IMR-90 (cell line): ENCODE data around the gene CCDC120. TPM values are rescaled to one million over a fixed set of nuclear protein-coding genes. Genes with fewer than 3 reads are reported as not detected.

ENCODE experiments used
- ATAC-seq: fragments of 200-7000 bp; cut with Tn5 transposase; 2 replicates; pipeline ENCODE4 v1.9.1; 2020; ENCODE audit warnings: low read depth, mild to moderate bottlenecking, moderate library complexity
- BruUV-seq: library from RNA; stranded (reverse); fragments of 400-500 nt; replicated peaks from 2 replicates; lab custom pipeline; 2021; lab: Mats Ljungman, UMichigan
- CTCF ChIA-PET: fragments of 300-600 bp; formaldehyde crosslinking; extraction: SDS; loops from one replicate; lab custom pipeline; 2021; ENCODE audit warnings: antibody characterized with exemption; lab: Yijun Ruan, JAX
- POLR2A ChIA-PET: fragments of 300-600 bp; sonication (Branson Sonifier 250); formaldehyde crosslinking; loops from one replicate; lab custom pipeline; 2022; ENCODE audit warnings: antibody characterized with exemption; ENCODE audit not compliant: unreplicated experiment; lab: Charles Lee
- DNase-seq: peaks from one replicate; pipeline ENCODE4 v3.0.0; 2013
- H2AFZ ChIP-seq: replicated peaks from 2 replicates; pipeline ENCODE3; 2013; ENCODE audit warnings: low read length, mild to moderate bottlenecking; ENCODE audit not compliant: poor library complexity
- H2AK5ac ChIP-seq: 2 replicates; pipeline ENCODE4 v1.6.1; 2013; ENCODE audit warnings: low read depth, low read length, inconsistent platforms
- H2AK9ac ChIP-seq: replicated peaks from 2 replicates; pipeline ENCODE3; 2013; ENCODE audit warnings: mild to moderate bottlenecking, low read depth, low read length, moderate library complexity; ENCODE audit not compliant: poor library complexity
- H2BK120ac ChIP-seq: 2 replicates; pipeline ENCODE4 v1.6.1; 2013; ENCODE audit warnings: low read depth, low read length, inconsistent platforms
- H2BK15ac ChIP-seq: 3 replicates; pipeline ENCODE4 v1.6.1; 2013; ENCODE audit warnings: low read depth, low read length, inconsistent platforms
- H2BK20ac ChIP-seq: 2 replicates; pipeline ENCODE4 v1.6.1; 2013; ENCODE audit warnings: low read depth, mild to moderate bottlenecking, inconsistent platforms, low read length, moderate library complexity
- H2BK5ac ChIP-seq: 2 replicates; pipeline ENCODE4 v1.6.1; 2013; ENCODE audit warnings: mild to moderate bottlenecking, low read depth, low read length, inconsistent platforms; ENCODE audit not compliant: poor library complexity, severe bottlenecking
- H3K14ac ChIP-seq: replicated peaks from 2 replicates; pipeline ENCODE4 v1.6.1; 2013; ENCODE audit warnings: low read depth, low read length, inconsistent platforms
- H3K18ac ChIP-seq: 2 replicates; pipeline ENCODE4 v1.6.1; 2013; ENCODE audit warnings: low read depth, low read length, control low read depth
- H3K23ac ChIP-seq: 2 replicates; pipeline ENCODE4 v1.6.1; 2013; ENCODE audit warnings: low read depth, low read length, inconsistent platforms
- H3K27ac ChIP-seq: 2 replicates; pipeline ENCODE4 v1.5.1; 2013; ENCODE audit warnings: mild to moderate bottlenecking, control low read depth, low read length; ENCODE audit not compliant: insufficient read depth
- H3K27me3 ChIP-seq: 2 replicates; pipeline ENCODE4 v1.6.1; 2013; ENCODE audit warnings: low read length; ENCODE audit not compliant: control insufficient read depth, insufficient read depth
- H3K36me3 ChIP-seq: 2 replicates; pipeline ENCODE4 v1.6.1; 2013; ENCODE audit warnings: low read length, mixed read lengths; ENCODE audit not compliant: control insufficient read depth, insufficient read depth
- H3K4ac ChIP-seq: 2 replicates; pipeline ENCODE4 v1.6.1; 2013; ENCODE audit warnings: low read depth, low read length, inconsistent platforms
- H3K4me1 ChIP-seq: 2 replicates; pipeline ENCODE4 v1.6.1; 2013; ENCODE audit warnings: low read length, mixed read lengths; ENCODE audit not compliant: control insufficient read depth, insufficient read depth
- H3K4me2 ChIP-seq: 2 replicates; pipeline ENCODE4 v1.6.1; 2013; ENCODE audit warnings: low read depth, mild to moderate bottlenecking, control low read depth, low read length, moderate library complexity
- H3K4me3 ChIP-seq: 2 replicates; pipeline ENCODE4 v1.5.1; 2013; ENCODE audit warnings: low read depth, mild to moderate bottlenecking, control low read depth, low read length, moderate library complexity; ENCODE audit not compliant: insufficient read depth
- H3K56ac ChIP-seq: 2 replicates; pipeline ENCODE4 v1.6.1; 2013; ENCODE audit warnings: low read length, inconsistent platforms; ENCODE audit not compliant: insufficient read depth; ENCODE audit errors: extremely low read depth
- H3K79me1 ChIP-seq, 2 experiments: 2 replicates each; pipeline ENCODE4 v1.6.1; 2013; ENCODE audit warnings: low read length in 2 of 2, inconsistent platforms in 1 of 2, low read depth in 1 of 2
- H3K9ac ChIP-seq: 2 replicates; pipeline ENCODE4 v1.6.1; 2013; ENCODE audit warnings: low read depth, low read length, control low read depth
- H3K9me1 ChIP-seq: 2 replicates; pipeline ENCODE4 v1.6.1; 2013; ENCODE audit warnings: low read length, inconsistent platforms; ENCODE audit not compliant: insufficient read depth
- H3K9me3 ChIP-seq: 2 replicates; pipeline ENCODE4 v1.6.1; 2013; ENCODE audit warnings: low read length; ENCODE audit not compliant: control insufficient read depth, insufficient read depth
- H4K20me1 ChIP-seq: 2 replicates; pipeline ENCODE4 v1.6.1; 2013; ENCODE audit warnings: low read length, inconsistent platforms; ENCODE audit not compliant: insufficient read depth
- H4K5ac ChIP-seq: 2 replicates; pipeline ENCODE4 v1.6.1; 2013; ENCODE audit warnings: mild to moderate bottlenecking, low read depth, low read length, control low read depth
- H4K8ac ChIP-seq, 2 experiments: 2 replicates each; pipeline ENCODE4 v1.6.1; 2013; ENCODE audit warnings: low read depth in 2 of 2, low read length in 2 of 2, control low read depth in 1 of 2, inconsistent platforms in 1 of 2
- H4K91ac ChIP-seq: 2 replicates; pipeline ENCODE4 v1.6.1; 2013; ENCODE audit warnings: low read depth, low read length, inconsistent platforms; ENCODE audit not compliant: insufficient read depth
- BHLHE40 ChIP-seq: fragments of 150-350 bp; IDR thresholded peaks from 2 replicates; pipeline ENCODE4 v1.6.1; 2016; ENCODE audit warnings: mild to moderate bottlenecking, low read depth, low read length
- CEBPB ChIP-seq: IDR thresholded peaks from 2 replicates; pipeline ENCODE4 v1.6.1; 2012; ENCODE audit warnings: low read depth, low read length, improper control_type of control experiment
- CHD1 ChIP-seq: IDR thresholded peaks from 2 replicates; pipeline ENCODE4 v1.6.1; 2012; ENCODE audit warnings: low read depth, low read length, improper control_type of control experiment
- CTCF ChIP-seq: conservative IDR thresholded peaks from 2 replicates; pipeline ENCODE4 v1.5.1; 2012; ENCODE audit warnings: mild to moderate bottlenecking, low read depth, low read length, improper control_type of control experiment
- ELK1 ChIP-seq: fragments of 150-350 bp; IDR thresholded peaks from 2 replicates; pipeline ENCODE4 v1.6.1; 2016; ENCODE audit warnings: low read depth, mild to moderate bottlenecking, low read length, moderate library complexity, borderline replicate concordance
- FOS ChIP-seq: fragments of 150-350 bp; IDR thresholded peaks from 2 replicates; pipeline ENCODE4 v1.6.1; 2016; ENCODE audit warnings: low read depth, low read length
- MAFK ChIP-seq: IDR thresholded peaks from 2 replicates; pipeline ENCODE4 v1.6.1; 2012; ENCODE audit warnings: low read depth, low read length, improper control_type of control experiment
- MAZ ChIP-seq: IDR thresholded peaks from 2 replicates; pipeline ENCODE4 v1.6.1; 2012; ENCODE audit warnings: low read depth, mild to moderate bottlenecking, low read length, improper control_type of control experiment, moderate library complexity, borderline replicate concordance
- MXI1 ChIP-seq: IDR thresholded peaks from 2 replicates; pipeline ENCODE4 v1.6.1; 2012; ENCODE audit warnings: low read depth, mild to moderate bottlenecking, low read length, moderate library complexity, borderline replicate concordance
- NFE2L2 ChIP-seq: fragments of 150-350 bp; IDR thresholded peaks from 2 replicates; pipeline ENCODE4 v1.6.1; 2016; ENCODE audit warnings: low read depth, mild to moderate bottlenecking, low read length
- RAD21 ChIP-seq: IDR thresholded peaks from 2 replicates; pipeline ENCODE4 v1.6.1; 2012; ENCODE audit warnings: low read length, improper control_type of control experiment
- RCOR1 ChIP-seq: IDR thresholded peaks from 2 replicates; pipeline ENCODE4 v1.6.1; 2012; ENCODE audit warnings: mild to moderate bottlenecking, low read length, improper control_type of control experiment; ENCODE audit not compliant: insufficient replicate concordance
- SMC3 ChIP-seq: fragments of 150-350 bp; IDR thresholded peaks from 2 replicates; pipeline ENCODE4 v1.6.1; 2016; ENCODE audit warnings: low read depth, mild to moderate bottlenecking, antibody characterized with exemption, low read length, moderate library complexity
- USF2 ChIP-seq: fragments of 150-350 bp; IDR thresholded peaks from 2 replicates; pipeline ENCODE4 v1.6.1; 2017; ENCODE audit warnings: mild to moderate bottlenecking, antibody characterized with exemption, low read length, low read depth
- WGBS, 2 experiments: methylation state at CpG; one replicate each; pipeline versions ENCODE4 v1.1.5 to v1.1.7; 2013; ENCODE audit warnings: missing lambda C conversion rate in 2 of 2; ENCODE audit not compliant: insufficient read length in 1 of 2; ENCODE audit errors: extremely low coverage in 2 of 2; 5-methylcytosine and 5-hydroxymethylcytosine counted together
- dilution Hi-C: fragments of 300-500 bp; cut with HindIII; formaldehyde crosslinking; loops from one replicate; pipeline ENCODE4 v1.14.3; 2018; ENCODE audit warnings: low sequenced_read_pairs; ENCODE audit not compliant: unreplicated experiment
- in situ Hi-C: fragments of 300-500 bp; cut with MboI; formaldehyde crosslinking; loops from 3 replicates; pipeline ENCODE4 v1.14.3; 2019; ENCODE audit warnings: low sequenced_read_pairs, inconsistent platforms, mixed read lengths
- intact Hi-C: fragments of 100-400 bp; cut with micrococcal nuclease; formaldehyde crosslinking; loops from 2 replicates; pipeline ENCODE4 v1.10.0; 2022
- polyA plus RNA-seq, 3 experiments: library from polyadenylated mRNA; depleted of rRNA; stranded (reverse); fragments of >200 nt; gene quantifications; 2 replicates each; pipeline ENCODE4 v1.2.3, GENCODE V29; 2012; ENCODE audit warnings: low replicate concordance in 1 of 3
- total RNA-seq: library from RNA; depleted of rRNA; stranded (reverse); fragments of >200 nt; gene quantifications from 2 replicates; pipeline ENCODE4 v1.2.3, GENCODE V29; 2012

The CCDC120 gene
- total and polyA plus RNA-seq, 2 of the 4 experiments (the other 2 are of a cell fraction), result 0.18 to 2.0 TPM

- no peaks in the 10 kb centered on the region for H3K27me3 ChIP-seq
- no peak overlapping the region; the same call in 2 of the 3 replicates for H2BK15ac ChIP-seq
- H3K9ac ChIP-seq, result no peak overlapping the region
- peaks cover 5 to 44% of the 10 kb centered on the region in 2 experiments for H3K79me1 ChIP-seq
- ATAC-seq (no peak), DNase-seq (peak; percentile 81)
- H2AK5ac ChIP-seq, result peak overlapping the region; percentile 34
- H3K4me2 ChIP-seq, result peak overlapping the region; percentile 19; the same call in 1 of the 2 replicates
- H3K56ac ChIP-seq, result no peak overlapping the region
- peak overlapping the region; percentile 99 for H3K4ac ChIP-seq
- no peak overlapping the region for H3K23ac ChIP-seq
- peak overlapping the region; percentile 67; the same call in 1 of the 2 replicates for H4K5ac ChIP-seq
- H3K14ac ChIP-seq, result no peak overlapping the region
- 73% methylated on average over 3 of the region's 15 CpGs; no CpG with 5 or more reads in 1 of the 2 experiments for whole genome bisulfite sequencing, 2 experiments
- POLR2A ChIA-PET, result no interaction called here
- peaks cover 17% of the 10 kb centered on the region for H3K4me1 ChIP-seq
- H3K27ac ChIP-seq, result peak overlapping the region; percentile 99
- CTCF ChIA-PET, result no interaction called here
- in situ Hi-C loops (no loop called here), intact Hi-C loops (no loop called here), dilution Hi-C loops (no loop called here)
- no peaks in the 10 kb centered on the region for H3K9me3 ChIP-seq
- TF ChIP-seq RCOR1 (no peak), CTCF (no peak), MAFK (no peak), SMC3 (no peak), CHD1 (no peak), CEBPB (peak; percentile 64), MAZ (no peak), NFE2L2 (no peak), MXI1 (no peak), BHLHE40 (no peak), USF2 (no peak), RAD21 (no peak), ELK1 (no peak), FOS (0 out of 2 replicates have a peak, but pooled peaks have one; percentile 7)
- BruUV-seq, result no TSS peak
- H2BK120ac ChIP-seq, result no peak overlapping the region
- H2BK5ac ChIP-seq, result peak overlapping the region; percentile 74
- H2AK9ac ChIP-seq, result no peak overlapping the region
- no peak overlapping the region for H2AFZ ChIP-seq
- peak overlapping the region; percentile 70; the same call in 1 of the 2 replicates for H3K18ac ChIP-seq
- no peaks in the 10 kb centered on the region for H3K9me1 ChIP-seq
- peaks cover 50% of the 10 kb centered on the region for H3K36me3 ChIP-seq
- H2BK20ac ChIP-seq, result no peak overlapping the region
- H4K91ac ChIP-seq, result no peak overlapping the region; the same call in 1 of the 2 replicates
- no peak overlapping the region for H3K4me3 ChIP-seq
- peak overlapping the region in 1 of 2 experiments; percentile 41; a peak in 1 of 4 replicates for H4K8ac ChIP-seq
- peaks cover 4% of the 10 kb centered on the region; the same call in 1 of the 2 replicates for H4K20me1 ChIP-seq
Observed at GRCh38 chrX:49037883-49038475, 20.8 kb upstream of the CCDC120 start.
